GM10266 (cell line): ENCODE measurements around the gene ANO7.

Source experiments
- DNase-seq: peaks from one replicate; pipeline ENCODE4 v3.0.0; 2012; ENCODE audit errors: extremely low spot score
- CTCF ChIP-seq: IDR thresholded peaks from 2 replicates; pipeline ENCODE4 v1.5.1; 2012; ENCODE audit warnings: mild to moderate bottlenecking, low read depth; ENCODE audit not compliant: control insufficient read depth, insufficient read depth; ENCODE audit errors: missing control alignments

Gene ANO7

GRCh38 chr2:241239552-241240202 is 51.2 kb downstream of the ANO7 start:
- TF ChIP-seq CTCF: no peak
- DNase-seq: no peak

GRCh38 chr2:241240320-241241004 is 52.0 kb downstream of the ANO7 start:
- no peak for DNase-seq
- no peak for TF ChIP-seq CTCF

- TF ChIP-seq CTCF: no peak
- DNase-seq: no peak
Measured at GRCh38 chr2:241241669-241242068, 53.2 kb downstream of the ANO7 start.

- DNase-seq: no peak
- no peak for TF ChIP-seq CTCF
Measured at GRCh38 chr2:241242306-241242705, 53.8 kb downstream of the ANO7 start.

GRCh38 chr2:241244368-241244767 is 55.9 kb downstream of the ANO7 start:
- no peak for DNase-seq

GRCh38 chr2:241248289-241248688 is 59.8 kb downstream of the ANO7 start:
- TF ChIP-seq CTCF: no peak
- DNase-seq: no peak

More at GRCh38 chr2:241244368-241244767, 55.9 kb downstream of the ANO7 start:
- TF ChIP-seq CTCF: no peak

- TF ChIP-seq CTCF: no peak
- no peak for DNase-seq
Measured at GRCh38 chr2:241248897-241249296, 60.4 kb downstream of the ANO7 start.
